Fibroblast of lung (primary cell): Measurements from ENCODE around the gene HOXA9. TPM values are rescaled to one million over a fixed set of nuclear protein-coding genes. Genes with fewer than 3 reads are reported as not detected.

Experiments
- DNase-seq, 2 donors: peaks; one replicate each; pipeline versions ENCODE4 v3.0.0 to v3.0.0-alpha.2; 2010; ENCODE audit warnings: low read depth in 2 of 2
- H2AFZ ChIP-seq: 2 replicates; pipeline ENCODE4 v1.5.1; 2012; ENCODE audit warnings: low read length, control low read depth, inconsistent platforms
- H3K27ac ChIP-seq: 2 replicates; pipeline ENCODE4 v1.5.1; 2011; ENCODE audit warnings: low read length, control low read depth; ENCODE audit not compliant: insufficient read depth
- H3K27me3 ChIP-seq: 2 replicates; pipeline ENCODE4 v1.5.1; 2011; ENCODE audit warnings: mild to moderate bottlenecking, low read length; ENCODE audit not compliant: control insufficient read depth, insufficient read depth
- H3K36me3 ChIP-seq: 2 replicates; pipeline ENCODE4 v1.5.1; 2011; ENCODE audit warnings: low read length; ENCODE audit not compliant: control insufficient read depth, insufficient read depth
- H3K4me1 ChIP-seq: 2 replicates; pipeline ENCODE4 v1.5.1; 2011; ENCODE audit warnings: low read length; ENCODE audit not compliant: control insufficient read depth, insufficient read depth; ENCODE audit errors: extremely low read depth
- H3K4me2 ChIP-seq: 2 replicates; pipeline ENCODE4 v1.5.1; 2011; ENCODE audit warnings: low read length, control low read depth; ENCODE audit not compliant: insufficient read depth; ENCODE audit errors: extremely low read depth
- H3K4me3 ChIP-seq, 4 experiments: fragments of 200-600 bp in 1 of 4; sonication (generic) in 1 of 4; replicated peaks in 1 of 4; 2 replicates each; pipeline ENCODE4 v1.5.1; 2011 to 2016; ENCODE audit warnings: low read length in 4 of 4, low read depth in 3 of 4, mild to moderate bottlenecking in 3 of 4, control low read depth in 2 of 4, inconsistent platforms in 1 of 4, mixed read lengths in 1 of 4; ENCODE audit not compliant: insufficient read depth in 1 of 4; ENCODE audit errors: control extremely low read depth in 1 of 4
- H3K79me2 ChIP-seq: 2 replicates; pipeline ENCODE4 v1.5.1; 2012; ENCODE audit warnings: mild to moderate bottlenecking, low read length, inconsistent platforms; ENCODE audit not compliant: control insufficient read depth, insufficient read depth
- H3K9ac ChIP-seq: 2 replicates; pipeline ENCODE4 v1.5.1; 2011; ENCODE audit warnings: mild to moderate bottlenecking, low read length, control low read depth; ENCODE audit not compliant: insufficient read depth
- H3K9me3 ChIP-seq: 2 replicates; pipeline ENCODE4 v1.5.1; 2012; ENCODE audit warnings: low read depth, low read length; ENCODE audit not compliant: control insufficient read depth, insufficient read depth
- H4K20me1 ChIP-seq: 2 replicates; pipeline ENCODE4 v1.5.1; 2011; ENCODE audit warnings: low read length; ENCODE audit not compliant: control insufficient read depth, insufficient read depth; ENCODE audit errors: extremely low read depth
- EZH2 ChIP-seq: IDR thresholded peaks from 2 replicates; pipeline ENCODE4 v1.5.1; 2012; ENCODE audit warnings: low read length, control low read depth, mild to moderate bottlenecking; ENCODE audit errors: missing control alignments
- polyA plus RNA-seq, 2 donors: library from polyadenylated mRNA; depleted of rRNA in 1 of 2; stranded (reverse) in 1 of 2; unstranded in 1 of 2; fragments of >200 nt; gene quantifications; 2 replicates each; pipeline ENCODE4 v1.2.1, GENCODE V29; 2011 to 2012; ENCODE audit warnings: missing spikeins in 1 of 2
- total RNA-seq: library from RNA; depleted of rRNA; stranded (reverse); fragments of >200 nt; gene quantifications from 2 replicates; pipeline ENCODE4 v1.2.1, GENCODE V29; 2014
- TF ChIP-seq, protein P1 (sequence below), 2 donors: IDR thresholded peaks in 1 of 2; conservative IDR thresholded peaks in 1 of 2; 1 replicate in 1 of 2; 2 replicates in 1 of 2; pipeline ENCODE4 v1.5.1; 2011 to 2012; ENCODE audit warnings: low read length in 2 of 2, control low read depth in 1 of 2, inconsistent platforms in 1 of 2, low read depth in 1 of 2, mild to moderate bottlenecking in 1 of 2

HOXA9 gene
- total and polyA plus RNA-seq, 2 donors (not counting 1 experiment from before 2014, with no cell fraction given): 0.08 TPM; not detected in 1

DNA sequence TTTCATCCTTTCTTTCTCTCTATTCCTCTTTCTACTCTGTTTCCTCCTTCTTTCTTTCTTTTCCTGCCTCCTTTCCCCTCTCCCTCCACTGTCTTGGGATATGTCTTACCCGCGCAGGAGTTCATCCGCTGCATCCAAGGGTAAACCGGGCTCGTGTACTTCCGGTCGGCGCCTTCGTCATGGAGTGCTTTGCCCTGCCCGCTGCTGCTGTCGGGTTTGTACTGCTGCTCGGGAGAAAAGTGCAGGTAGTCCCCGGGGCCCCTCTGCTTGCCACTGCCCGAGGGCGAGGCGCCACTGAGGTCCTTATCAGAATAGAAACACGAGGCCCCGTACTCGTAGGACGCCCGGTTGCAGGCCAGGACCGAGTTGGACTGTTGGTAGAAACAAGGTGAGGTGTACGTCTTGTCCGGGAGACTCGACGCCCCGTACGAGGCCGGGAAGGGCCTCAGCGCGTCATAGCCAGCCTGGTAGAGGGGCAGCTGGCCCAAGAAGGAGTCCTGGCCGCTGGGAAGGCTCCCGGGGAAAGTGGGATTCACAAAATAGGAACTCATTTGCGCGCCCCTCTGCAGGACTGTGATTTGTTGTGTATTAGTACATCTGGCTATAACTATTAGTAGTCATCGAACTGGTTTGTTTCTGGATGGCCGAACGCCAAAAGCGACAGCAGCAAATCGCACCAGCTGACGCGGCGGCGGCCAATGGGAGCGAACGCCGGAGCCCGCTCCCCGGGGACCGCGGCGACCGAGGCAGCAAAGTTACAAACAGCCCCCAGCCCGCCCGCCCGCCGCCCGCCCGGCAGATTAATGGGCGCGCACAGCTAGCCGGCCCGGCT is 17.9 kb downstream of the HOXA9 start, which contains the start of gene HOXA6:
Gene HOXA6, minus strand, starts transcription at position 576 of the 832 bp plus-strand sequence. Its CDS starts 25 bp downstream, at position 551.
- peaks cover 22% of the 10 kb centered on the region for H3K4me1 ChIP-seq
- H3K4me3 ChIP-seq: peak within 1 kb of the TSS; percentile 34 to 61 (median 48)
- no peaks in the 10 kb centered on the region for H3K36me3 ChIP-seq
- H3K27ac ChIP-seq: peak within 1 kb of the TSS; percentile 98
- peaks cover 86% of the 10 kb centered on the region for H3K79me2 ChIP-seq
- peak in 1 of 2 donors; percentile 66 for DNase-seq
- H3K9me3 ChIP-seq: no peaks in the 10 kb centered on the region
- TF ChIP-seq, protein P1, sequence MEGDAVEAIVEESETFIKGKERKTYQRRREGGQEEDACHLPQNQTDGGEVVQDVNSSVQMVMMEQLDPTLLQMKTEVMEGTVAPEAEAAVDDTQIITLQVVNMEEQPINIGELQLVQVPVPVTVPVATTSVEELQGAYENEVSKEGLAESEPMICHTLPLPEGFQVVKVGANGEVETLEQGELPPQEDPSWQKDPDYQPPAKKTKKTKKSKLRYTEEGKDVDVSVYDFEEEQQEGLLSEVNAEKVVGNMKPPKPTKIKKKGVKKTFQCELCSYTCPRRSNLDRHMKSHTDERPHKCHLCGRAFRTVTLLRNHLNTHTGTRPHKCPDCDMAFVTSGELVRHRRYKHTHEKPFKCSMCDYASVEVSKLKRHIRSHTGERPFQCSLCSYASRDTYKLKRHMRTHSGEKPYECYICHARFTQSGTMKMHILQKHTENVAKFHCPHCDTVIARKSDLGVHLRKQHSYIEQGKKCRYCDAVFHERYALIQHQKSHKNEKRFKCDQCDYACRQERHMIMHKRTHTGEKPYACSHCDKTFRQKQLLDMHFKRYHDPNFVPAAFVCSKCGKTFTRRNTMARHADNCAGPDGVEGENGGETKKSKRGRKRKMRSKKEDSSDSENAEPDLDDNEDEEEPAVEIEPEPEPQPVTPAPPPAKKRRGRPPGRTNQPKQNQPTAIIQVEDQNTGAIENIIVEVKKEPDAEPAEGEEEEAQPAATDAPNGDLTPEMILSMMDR (conservative IDR thresholded peaks at IDR 0.05 in 1 of 2, IDR thresholded peaks at IDR 0.05 in 1 of 2; ENCODE audit: low read depth in 1 of 2, low read length in 2 of 2): no peak
- no peak for TF ChIP-seq EZH2
- H3K9ac ChIP-seq: peak within 1 kb of the TSS; percentile 72
- peak within 1 kb of the TSS; percentile 58 for H2AFZ ChIP-seq
- peak within 1 kb of the TSS; percentile 99 for H3K4me2 ChIP-seq
- H4K20me1 ChIP-seq: no peaks in the 10 kb centered on the region
- H3K27me3 ChIP-seq: no peaks in the 10 kb centered on the region

DNA sequence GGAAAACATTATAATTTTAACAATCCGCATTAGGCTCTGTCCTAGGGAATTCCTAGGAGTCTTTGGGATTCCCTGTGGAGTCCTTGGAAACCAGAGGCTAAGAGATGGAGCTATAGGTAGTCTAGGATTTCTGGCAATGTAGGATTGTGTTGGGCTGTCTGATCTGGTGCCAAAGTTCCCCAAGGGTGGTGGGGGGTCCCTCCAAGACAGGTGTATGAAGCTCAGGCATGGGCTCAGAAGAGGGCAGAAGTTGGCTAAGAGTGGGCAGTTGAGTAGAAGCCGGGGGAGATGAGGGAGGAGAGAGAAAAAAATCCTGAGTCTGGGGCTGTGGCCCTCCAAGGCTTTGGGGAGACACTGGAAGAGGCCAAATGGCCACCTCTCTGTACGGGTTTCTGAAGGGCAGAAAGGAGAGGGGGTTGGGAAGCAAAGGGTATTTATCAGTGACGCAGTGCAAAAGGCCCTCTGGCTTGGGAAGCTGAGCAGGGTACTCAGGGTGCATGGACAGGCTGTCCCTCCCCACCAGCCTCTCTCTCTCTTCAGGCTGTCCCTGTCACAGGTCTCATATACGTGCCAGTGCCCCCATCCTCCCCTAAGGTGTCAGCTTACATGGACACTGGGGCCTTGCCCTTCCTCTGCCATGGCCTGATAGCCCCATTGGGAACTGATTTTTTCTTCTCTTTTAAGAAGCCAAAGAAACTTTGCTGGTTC is 18.7 kb downstream of the HOXA9 start:
- Histone ChIP-seq H3K4me2 (peak overlapping the region; percentile 99), H3K79me2 (peaks cover 90% of the 10 kb centered on the region), H3K27me3 (no peaks in the 10 kb centered on the region), H3K9me3 (no peaks in the 10 kb centered on the region), H3K36me3 (peaks cover 2% of the 10 kb centered on the region), H3K4me3 (peak overlapping the region; percentile 30 to 61 (median 43)), H3K4me1 (peaks cover 22% of the 10 kb centered on the region), H3K9ac (no peak overlapping the region), H4K20me1 (no peaks in the 10 kb centered on the region), H2AFZ (no peak overlapping the region), H3K27ac (peak overlapping the region; percentile 98)
- no peak for DNase-seq
- TF ChIP-seq, protein P1 (conservative IDR thresholded peaks at IDR 0.05 in 1 of 2, IDR thresholded peaks at IDR 0.05 in 1 of 2; ENCODE audit: low read depth in 1 of 2, low read length in 2 of 2): no peak
- no peak for TF ChIP-seq EZH2

DNA sequence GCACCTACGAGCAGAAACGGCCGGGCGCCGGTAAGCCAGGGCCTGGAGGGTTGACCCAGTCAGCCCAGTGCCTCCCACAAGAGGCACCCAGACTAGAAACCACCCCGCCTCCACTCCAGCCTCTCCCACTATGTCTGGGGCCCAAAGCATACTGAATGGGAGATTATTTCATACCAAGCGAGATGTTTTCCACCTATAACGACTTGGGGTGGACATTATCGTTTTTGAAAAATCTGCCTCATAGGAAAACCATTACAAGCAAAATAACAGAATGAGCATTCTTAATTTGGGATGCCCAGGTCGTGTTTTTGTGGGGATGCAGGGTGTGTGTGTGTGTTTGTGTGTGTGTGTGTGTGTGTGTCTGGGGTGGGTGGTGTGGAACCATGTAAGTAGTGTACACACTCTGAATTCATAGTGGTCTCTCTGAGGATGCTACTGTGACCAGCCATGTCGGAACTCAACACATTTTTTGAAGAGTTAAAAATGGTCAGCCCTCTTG is 19.4 kb downstream of the HOXA9 start:
- Histone ChIP-seq H3K27ac (peak overlapping the region; percentile 98), H4K20me1 (no peaks in the 10 kb centered on the region), H3K4me3 (peak overlapping the region; percentile 41 to 61 (median 52)), H3K4me2 (peak overlapping the region; percentile 99), H3K4me1 (peaks cover 22% of the 10 kb centered on the region), H3K36me3 (peaks cover 2% of the 10 kb centered on the region), H3K9ac (peak overlapping the region; percentile 70), H3K9me3 (no peaks in the 10 kb centered on the region), H2AFZ (no peak overlapping the region), H3K79me2 (peaks cover 90% of the 10 kb centered on the region), H3K27me3 (no peaks in the 10 kb centered on the region)
- TF ChIP-seq, protein P1 (conservative IDR thresholded peaks at IDR 0.05 in 1 of 2, IDR thresholded peaks at IDR 0.05 in 1 of 2; ENCODE audit: low read depth in 1 of 2, low read length in 2 of 2): no peak
- TF ChIP-seq EZH2: no peak
- DNase-seq: no peak
